NK-92 (cell line): ENCODE results near the gene TNNC1.

ENCODE experiments used
- DNase-seq: peaks from one replicate; lab custom pipeline; 2025; ENCODE audit not compliant: unreplicated experiment; lab: John Stamatoyannopoulos, UW

Gene TNNC1

DNA sequence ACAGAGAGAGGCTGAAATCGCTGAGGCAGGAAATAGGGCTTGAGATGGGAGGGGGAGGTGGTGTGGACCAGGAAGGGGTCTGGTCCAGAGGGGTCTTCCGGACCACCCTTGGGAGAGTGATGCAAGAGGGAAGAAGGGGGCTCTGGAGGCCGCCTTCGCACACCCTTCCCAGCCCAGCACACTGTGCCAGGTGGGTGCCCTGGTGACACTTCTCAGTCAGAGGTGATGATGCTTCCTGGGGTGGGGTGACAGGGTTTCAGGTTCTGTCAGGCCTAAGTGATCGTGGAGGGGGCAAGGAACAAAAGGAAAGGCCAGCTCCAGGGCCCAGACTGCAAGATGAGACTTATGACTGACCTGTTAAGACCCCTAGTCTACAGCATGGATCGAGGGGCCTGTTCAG lies 21.6 kb downstream of the TNNC1 start:
- no peak for DNase-seq

DNA sequence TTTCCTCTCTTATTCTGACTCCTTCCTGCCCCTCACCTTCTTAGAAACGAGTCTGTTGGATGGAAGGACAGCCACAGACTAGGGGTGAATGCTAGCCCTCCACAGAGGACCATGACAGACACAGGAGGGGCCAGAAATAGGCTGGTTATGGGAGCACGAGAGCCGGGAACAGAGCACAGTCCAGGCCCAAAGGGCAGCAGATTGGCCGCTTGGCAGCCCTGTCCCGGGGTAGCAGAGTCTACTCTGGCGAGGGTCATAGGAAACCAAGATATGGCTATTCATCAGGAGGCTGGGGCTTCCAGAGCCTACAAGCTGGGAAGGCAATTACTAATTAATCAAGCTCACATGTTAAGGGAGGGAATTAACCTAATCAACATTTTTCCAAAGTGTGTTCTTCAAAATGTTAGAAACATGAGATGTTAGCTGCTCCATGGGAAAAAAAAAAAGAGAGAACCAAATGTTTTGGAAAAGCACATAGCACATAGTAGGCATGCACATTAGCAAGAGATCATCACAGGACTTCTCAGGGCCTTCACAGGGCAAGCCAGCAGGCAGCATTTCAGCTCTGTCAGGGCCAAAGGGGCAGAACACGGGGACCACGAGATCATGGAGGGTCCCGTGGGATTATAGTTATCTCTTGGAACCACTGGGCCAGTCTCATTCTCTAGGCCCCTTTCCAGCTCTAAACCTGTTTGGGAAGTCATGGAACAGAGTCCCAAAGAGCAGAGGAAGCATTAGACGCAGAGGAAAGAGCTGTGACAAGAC lies 22.2 kb downstream of the TNNC1 start:
- no peak for DNase-seq

DNA sequence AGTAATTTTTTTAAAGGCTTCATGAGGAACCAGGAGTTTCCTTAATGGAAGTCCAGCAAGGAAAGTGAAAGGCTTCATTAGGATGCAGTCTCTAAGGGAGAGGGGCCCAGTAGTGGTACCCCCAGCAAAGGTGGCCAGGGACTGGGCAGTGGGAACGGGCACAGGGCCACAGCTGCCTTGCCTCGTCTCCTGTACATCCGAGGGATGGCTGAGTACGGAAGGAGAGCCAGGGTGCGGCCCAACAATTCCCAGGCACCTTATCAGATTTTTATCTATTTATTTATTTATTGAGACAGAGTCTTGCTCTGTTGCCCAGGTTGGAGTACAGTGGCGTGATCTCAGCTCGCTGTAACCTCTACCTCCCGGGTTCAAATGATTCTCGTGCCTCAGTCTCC lies 23.4 kb downstream of the TNNC1 start:
- DNase-seq = no peak

DNA sequence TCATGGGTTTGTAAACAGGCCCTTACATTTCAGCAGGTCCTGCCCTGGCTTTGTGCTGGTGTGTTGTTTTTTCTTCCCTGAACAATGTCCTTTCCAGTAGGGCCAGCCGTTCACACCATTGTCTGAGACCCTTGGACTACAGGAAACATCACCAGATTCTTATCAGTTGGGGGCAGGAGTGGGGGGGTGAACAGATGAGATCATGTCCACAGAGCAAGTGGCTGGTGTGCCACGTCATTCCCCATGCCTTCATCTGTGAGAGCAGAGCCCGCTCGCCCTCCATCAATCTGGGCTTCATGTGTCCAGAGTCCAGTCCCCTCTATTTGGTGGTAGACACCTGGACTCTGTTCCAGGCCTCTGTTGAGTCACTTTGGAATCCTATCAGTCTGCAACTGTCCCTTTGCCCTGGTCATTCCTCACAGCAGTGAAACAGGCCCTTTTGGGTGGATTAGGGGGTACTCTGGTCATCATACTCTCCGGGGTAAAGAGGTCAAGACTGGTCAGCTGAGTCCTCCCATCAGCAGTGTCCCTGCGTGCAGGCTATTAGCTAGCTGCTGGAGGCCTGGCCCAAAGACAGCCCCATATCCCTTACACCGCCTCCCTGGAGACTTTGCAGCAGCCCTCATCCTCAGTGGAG lies 23.9 kb downstream of the TNNC1 start:
- no peak for DNase-seq

DNA sequence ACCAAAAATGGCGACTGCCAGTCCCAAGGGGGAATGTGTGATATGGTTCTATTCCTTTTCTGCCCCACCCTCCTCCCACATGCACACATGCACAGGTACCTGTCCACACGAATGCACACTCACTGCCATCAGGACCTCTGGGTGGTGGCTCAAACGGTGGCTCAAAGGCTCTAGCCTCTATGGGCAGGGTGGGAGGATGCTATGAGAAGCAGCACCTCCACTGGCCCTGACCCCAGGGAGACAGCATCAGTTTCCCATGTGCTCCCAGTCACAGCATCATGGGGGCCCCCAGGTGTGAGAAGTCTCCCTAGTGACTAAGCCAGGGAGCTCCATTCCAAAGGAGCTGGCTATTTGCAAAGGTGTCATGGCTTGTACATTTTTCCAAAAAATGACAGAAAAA lies 24.8 kb downstream of the TNNC1 start:
- no peak for DNase-seq

DNA sequence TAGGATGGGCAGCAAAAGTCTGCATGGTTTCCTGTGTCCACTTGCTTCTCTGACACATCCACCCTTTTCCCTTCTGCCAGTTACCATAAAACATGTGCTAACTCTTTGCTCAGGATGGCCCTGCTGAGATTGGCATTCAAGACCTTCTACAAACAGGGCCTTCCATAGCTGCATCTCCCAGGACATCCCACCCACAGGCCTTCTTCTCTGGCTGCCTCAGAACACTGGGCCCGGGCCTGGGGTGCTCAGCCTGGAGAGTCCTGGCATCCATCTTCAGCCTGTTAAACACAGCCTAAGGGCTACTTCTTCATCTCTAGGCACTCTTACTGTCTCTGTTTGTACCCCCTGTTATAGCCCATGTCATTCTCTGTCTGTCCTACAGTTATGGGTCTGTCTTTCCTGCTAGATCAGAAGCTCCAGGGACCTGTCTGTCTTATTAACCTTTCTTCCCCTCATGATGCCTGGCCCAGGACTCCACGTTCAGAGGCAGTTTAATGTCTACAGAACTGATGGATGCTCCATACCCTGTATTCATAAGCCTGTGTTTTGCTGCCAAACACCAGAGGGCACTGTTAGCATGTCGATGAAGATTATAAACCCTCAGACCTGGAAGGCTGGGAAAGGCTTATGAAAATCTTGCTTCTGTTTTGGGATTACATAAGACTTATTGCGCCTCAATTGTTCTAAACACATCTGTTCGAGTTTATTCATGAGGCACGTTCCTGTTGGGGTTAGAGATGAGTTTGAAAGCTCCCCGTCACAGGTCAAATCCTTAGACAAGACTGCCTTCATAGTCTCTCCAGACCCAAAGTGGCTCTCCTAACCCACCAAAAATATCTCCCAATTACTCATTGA lies 25.5 kb downstream of the TNNC1 start:
- no peak for DNase-seq

DNA sequence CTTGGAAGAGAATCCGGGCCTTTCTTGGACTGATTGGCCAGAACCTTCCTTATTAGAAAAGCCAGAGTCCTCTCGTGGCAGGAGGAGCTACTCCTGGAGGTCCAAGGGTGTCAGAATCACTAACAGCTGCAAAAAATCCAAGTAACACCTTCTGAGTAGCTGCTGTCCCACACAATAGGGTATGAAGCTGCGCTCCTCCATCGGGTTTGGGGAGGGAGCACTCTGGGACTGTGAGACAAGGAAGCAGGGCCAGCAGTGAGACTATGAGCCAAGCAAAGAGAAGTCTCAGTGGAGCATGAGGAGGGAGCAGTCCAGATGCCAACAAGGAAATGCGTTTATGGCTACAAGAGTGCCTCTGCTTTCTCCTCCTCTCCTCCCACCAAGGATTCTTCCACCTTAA lies 30.7 kb downstream of the TNNC1 start:
- no peak for DNase-seq

DNA sequence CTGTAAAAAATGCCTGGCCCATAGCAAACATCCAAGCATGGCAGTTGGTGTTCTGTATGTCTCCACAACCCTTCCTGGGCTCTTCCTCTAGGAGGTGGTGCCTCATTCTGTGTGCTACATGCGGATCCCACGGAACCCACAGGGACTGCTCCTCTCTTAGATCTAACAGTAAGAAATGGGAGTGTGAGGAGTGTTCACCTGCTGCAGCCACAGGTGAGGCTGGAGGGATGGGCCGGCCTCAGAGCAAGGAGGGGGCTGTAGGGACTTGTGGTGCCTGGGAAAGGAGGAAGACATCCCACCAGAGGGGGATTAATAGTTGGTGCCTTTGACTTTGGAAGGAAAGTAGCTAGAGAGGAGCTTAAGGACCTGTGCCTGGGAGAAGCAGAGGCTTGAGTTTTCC lies 31.2 kb downstream of the TNNC1 start:
- DNase-seq = no peak

DNA sequence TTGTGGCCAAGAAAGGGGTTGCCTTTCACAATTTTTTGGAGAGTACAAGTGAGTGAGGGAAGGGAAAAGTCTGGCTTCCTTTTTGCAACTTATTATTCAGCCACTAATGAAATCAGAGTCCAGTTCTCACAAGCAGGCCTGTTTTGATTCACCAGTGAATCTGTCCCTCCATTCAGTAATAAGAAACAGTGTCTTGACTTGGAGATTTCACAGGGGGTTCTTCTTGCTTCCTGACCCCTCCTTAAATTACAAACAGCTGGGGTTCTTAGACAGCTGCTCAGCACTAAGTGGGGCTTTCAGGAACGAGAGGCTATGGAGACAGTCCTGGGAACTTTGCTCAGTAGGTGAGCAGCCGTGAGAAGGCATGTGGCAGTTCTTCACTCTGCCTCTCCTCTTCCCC lies 33.5 kb downstream of the TNNC1 start:
- no peak for DNase-seq

DNA sequence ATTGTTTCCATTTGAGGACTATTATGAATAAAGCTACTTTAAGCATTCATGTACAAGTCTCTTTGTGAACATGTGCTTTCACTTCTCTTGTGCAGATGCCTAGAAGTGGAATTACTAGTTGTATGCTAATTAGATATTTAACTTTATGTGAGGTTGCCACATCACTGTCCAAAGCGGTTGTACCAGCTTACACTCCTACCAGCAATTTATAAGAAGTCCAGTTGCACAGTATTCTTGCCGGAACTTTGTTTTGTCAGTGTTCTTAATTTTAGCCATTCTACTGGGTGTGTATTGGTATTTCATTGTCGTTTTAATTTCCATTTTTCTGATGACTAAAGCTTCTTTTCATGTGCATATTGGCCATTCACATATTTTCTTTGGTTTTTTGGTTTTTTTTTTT lies 38.0 kb downstream of the TNNC1 start:
- no peak for DNase-seq

DNA sequence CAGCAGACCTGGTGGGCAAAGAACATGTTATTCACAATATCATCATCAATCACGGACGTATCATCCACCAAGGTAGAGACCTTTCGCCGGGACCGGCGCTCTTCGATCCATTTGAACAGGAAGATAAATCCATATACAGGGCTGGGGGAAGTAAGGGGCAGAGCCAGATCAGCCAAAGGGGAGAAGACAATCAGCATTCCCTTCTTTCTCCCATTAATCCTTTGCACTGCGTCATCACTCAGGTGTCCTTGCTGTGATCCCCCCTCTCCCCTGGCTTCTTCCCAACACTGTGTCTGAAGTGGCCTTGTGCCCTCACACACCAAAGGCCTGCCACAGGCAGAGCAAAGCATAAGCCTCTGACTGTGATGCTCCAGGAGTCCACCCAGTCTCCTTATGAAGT lies 45.4 kb downstream of the TNNC1 start:
- no peak for DNase-seq

DNA sequence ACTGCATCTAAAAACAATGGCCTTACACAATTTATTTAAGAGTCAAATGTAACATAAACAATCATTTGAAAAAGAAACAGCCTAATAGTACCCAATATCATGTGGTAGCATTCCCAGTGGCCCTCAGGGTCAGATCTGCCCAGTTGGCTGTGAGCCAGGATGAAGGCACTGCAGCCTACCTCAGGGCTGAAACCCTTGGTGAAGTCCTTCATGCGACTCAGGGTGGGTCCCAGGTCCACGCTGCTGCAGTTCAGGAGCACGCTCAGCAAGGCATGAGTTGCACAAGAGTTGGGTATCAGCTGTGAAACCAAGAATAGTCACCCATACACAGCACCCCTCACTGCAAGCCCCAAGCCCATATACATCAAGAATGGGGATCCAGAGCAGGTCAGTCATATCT lies 46.1 kb downstream of the TNNC1 start:
- DNase-seq = no peak

DNA sequence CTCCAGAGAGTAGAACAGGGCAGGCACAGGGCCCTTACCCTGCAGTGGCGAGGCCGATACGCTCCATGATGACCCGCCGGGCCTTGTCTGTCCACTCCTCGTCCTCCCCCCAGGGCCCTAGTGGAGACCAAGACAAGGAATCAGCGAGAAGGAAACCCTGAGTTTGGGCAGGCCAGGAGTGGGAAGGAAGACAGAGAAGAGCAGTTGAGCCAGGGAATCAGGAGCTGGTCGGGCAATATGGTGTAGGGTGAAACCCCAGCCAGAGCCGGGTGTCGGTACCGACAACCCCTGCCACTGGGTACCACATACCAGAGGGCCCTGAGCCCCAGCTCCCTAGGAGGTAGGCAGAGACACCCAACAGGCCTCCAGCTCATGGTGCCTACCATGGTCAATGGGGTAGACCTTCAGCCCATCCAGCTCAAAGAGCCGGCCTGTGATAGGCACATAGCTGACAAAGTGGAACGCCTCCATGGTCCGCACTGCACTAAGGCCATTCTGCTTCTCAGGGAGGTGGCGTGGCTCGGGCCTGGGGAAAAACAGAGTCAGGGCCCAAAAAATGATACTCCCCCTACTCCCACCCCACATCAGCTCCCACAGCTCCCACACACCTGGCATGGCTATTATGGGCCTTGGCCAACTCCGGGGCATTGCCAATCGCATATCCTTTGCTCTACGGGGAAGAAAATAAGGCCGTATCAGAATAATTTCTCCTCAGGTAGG lies 46.9 kb downstream of the TNNC1 start:
- no peak for DNase-seq

DNA sequence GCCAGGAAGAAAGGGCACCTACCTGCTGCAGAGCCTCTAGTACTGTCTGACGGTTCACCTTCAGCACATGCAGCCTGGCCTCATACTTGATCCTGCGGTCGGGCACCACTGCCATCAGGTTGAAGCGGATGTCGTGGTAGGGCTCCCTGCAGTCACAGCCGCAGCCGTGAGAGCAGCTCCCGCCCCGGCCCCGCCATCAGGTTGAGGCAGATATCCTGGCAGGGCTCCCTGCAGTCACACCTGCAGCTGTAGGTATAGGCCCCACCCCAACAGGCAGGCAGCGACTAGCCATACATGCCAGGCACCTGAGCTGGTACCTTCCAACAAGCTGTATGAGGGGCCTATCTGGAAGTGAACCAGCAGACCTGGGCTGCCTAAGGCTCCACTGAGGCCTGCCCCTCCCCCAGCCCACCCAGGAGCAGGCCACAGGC lies 47.6 kb downstream of the TNNC1 start:
- DNase-seq = no peak

DNA sequence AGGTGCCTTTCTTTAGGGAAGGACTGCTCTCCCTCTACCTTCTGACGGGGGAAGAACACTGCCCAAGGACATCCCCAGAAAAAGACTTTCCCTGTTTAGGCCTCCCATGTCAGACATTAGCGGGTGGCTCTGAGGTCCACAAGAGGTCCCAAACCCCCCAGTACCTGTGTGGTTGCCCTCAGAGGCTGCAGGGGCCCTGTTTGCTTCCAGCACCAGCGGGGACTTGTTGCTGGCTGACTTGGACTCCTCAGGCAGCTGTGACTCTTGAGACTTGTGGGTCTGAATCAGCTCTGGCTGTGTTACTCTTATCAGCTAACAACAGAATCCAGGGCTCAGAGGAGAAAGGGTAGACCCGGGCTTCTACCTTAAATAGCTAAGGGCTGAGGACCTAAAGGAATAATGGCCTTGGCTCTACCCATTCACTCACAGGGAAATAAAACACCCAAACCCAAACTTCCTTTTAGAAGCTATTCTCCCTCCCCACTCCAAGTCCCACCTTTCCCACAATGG lies 48.2 kb downstream of the TNNC1 start:
- DNase-seq = no peak

DNA sequence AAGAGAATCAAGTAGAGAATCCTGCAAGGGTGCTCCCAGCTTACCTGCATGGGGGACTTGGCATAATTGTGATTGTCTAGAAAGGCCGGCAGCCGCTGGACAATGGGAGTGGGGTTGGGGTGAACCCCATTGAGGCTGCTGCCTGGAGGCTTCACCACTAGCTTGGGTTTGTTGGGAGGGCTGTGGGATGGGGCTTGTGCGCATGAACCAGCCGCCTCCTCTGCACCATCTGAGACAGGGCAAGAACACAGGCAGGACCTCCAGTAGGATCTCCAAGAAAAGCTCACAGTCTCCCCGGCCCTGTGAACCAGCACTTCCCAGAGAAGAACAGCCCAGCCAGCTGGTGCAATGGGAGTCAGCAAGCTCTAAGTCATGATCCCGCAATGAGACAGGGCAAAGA lies 48.8 kb downstream of the TNNC1 start:
- DNase-seq = no peak

DNA sequence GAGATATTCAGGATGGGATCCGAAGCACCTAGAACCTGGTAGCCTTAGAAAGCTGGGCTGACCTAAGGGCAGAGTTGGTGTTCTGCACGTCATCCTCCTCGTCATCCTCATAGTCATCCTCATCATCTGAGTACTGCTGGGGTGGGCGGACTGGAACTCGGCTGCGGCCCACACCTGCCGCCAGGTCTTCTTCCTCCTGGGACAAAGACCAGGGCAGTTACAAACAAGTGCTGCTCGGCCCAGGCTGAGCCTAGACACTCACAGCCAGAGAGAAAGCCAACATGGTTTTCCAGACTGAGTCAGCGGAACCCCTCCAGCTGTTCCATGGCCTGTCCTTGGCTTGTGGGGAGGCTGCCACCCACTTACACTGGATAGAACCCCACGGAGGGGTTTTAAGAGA lies 49.5 kb downstream of the TNNC1 start:
- no peak for DNase-seq

DNA sequence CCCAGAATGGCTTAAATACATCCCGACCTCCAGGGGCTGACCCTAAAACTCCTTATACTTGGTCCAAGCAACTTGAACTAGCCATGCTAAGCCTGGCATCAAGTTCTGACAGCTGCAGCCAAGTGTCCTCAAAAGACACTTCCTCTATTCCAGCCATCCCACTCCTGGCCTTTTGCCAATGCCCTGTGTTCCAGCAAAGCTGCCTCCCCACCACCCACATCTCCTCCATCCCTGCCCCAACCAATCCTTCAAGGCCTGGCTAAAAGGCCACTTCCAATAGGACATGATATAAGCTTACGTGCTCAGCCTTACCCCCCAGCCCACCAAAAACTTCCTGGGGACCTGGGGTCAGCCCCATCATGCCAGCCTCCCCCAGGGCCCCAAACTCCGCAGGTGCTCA lies 49.9 kb downstream of the TNNC1 start:
- DNase-seq = no peak

DNA sequence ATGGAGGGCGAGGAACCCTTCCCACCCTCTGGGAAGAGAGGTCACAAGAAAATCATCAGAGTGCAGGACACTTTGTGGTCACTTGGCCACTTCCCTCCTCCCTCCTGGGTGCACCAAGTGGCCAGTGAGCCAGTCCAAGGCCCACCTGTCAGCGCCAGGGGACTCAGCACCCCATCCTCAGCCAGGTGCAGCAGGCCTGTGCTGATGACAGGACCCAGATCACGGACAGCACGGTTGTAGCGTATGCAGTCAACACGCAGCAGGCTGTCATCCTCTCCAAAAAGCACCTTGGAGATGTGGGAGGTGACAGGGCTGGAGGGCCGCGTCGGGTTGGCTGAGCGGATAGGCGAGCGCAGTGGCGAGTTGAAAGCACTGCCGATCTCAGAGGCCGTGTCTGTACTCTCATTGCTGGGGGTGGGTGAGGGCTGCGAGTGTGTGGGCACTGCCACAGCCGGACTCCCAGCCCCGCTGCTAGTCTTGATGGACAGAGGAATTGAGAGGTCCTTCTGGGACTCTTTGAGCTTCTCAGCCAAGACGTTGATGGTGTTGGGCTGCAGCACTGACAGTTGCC lies 50.5 kb downstream of the TNNC1 start:
- DNase-seq = no peak

DNA sequence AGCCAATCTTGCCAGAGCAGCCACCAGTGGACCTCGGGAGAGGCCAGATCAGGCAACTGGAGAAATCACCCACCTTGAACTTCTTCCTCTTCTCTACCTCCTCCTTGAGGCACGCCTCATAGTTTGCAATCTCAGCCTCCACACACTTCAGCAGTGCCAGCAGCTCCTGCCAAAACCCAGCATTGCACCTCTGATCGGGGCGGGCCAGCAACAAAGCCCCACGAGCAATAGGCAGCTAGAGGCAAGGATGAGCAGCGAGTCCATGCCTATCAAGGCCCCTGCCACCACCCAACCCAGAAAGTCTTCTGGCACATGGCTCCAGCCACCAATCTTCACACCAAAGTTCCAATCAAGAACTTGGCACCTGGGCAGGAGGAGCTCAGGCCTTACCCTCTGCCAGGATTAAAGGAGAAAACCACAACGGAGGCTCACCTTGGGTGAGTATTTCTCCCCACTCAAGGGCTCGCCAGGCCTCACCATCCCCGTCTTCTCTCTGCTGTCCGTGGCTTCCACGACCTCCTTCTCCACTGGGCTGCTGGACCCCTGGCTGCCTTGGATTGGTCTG lies 51.1 kb downstream of the TNNC1 start:
- no peak for DNase-seq
